ENCODE results near the gene ATXN7L1. TPM values are rescaled to one million over a fixed set of nuclear protein-coding genes. Genes with fewer than 3 reads are reported as not detected.

Gene ATXN7L1
- total RNA-seq, 1 donor from 2014 or later: 20.6 TPM

DNA sequence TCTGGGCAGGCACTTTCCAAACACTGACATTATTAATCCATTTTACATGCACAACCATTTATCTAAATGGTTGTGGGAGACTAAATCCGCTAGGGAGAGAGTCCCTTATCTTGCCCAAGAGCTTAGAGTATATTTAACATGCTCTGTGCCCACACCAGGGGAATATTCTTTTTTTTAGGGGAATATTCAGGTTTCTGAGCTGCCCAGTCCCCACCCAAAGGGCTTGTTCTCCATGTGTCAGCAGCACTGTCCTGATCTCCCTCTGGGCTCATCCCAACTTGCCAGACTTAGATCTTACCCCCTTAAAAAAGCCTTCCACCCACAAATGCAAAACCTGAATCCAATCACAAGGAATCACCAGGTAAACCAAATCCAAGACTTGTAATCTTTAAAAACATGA is 132.1 kb downstream of the ATXN7L1 start:
- no peaks in the 10 kb centered on the region for H3K9me3 Mint-ChIP-seq (ENCODE audit: unreplicated experiment)
- no peak overlapping the region for H3K4me3 Mint-ChIP-seq (ENCODE audit: unreplicated experiment)
- no peaks in the 10 kb centered on the region for H3K4me1 Mint-ChIP-seq (ENCODE audit: low read depth, unreplicated experiment)
- no peak for DNase-seq
- H3K27ac Mint-ChIP-seq (ENCODE audit: unreplicated experiment): no peak overlapping the region
- TF ChIP-seq, protein P1, sequence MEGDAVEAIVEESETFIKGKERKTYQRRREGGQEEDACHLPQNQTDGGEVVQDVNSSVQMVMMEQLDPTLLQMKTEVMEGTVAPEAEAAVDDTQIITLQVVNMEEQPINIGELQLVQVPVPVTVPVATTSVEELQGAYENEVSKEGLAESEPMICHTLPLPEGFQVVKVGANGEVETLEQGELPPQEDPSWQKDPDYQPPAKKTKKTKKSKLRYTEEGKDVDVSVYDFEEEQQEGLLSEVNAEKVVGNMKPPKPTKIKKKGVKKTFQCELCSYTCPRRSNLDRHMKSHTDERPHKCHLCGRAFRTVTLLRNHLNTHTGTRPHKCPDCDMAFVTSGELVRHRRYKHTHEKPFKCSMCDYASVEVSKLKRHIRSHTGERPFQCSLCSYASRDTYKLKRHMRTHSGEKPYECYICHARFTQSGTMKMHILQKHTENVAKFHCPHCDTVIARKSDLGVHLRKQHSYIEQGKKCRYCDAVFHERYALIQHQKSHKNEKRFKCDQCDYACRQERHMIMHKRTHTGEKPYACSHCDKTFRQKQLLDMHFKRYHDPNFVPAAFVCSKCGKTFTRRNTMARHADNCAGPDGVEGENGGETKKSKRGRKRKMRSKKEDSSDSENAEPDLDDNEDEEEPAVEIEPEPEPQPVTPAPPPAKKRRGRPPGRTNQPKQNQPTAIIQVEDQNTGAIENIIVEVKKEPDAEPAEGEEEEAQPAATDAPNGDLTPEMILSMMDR (IDR thresholded peaks at IDR 0.05; ENCODE audit: partially characterized antibody, unreplicated experiment): no peak
- no peaks in the 10 kb centered on the region for H3K36me3 Mint-ChIP-seq (ENCODE audit: unreplicated experiment)
- no peaks in the 10 kb centered on the region for H3K27me3 Mint-ChIP-seq (ENCODE audit: unreplicated experiment)

DNA sequence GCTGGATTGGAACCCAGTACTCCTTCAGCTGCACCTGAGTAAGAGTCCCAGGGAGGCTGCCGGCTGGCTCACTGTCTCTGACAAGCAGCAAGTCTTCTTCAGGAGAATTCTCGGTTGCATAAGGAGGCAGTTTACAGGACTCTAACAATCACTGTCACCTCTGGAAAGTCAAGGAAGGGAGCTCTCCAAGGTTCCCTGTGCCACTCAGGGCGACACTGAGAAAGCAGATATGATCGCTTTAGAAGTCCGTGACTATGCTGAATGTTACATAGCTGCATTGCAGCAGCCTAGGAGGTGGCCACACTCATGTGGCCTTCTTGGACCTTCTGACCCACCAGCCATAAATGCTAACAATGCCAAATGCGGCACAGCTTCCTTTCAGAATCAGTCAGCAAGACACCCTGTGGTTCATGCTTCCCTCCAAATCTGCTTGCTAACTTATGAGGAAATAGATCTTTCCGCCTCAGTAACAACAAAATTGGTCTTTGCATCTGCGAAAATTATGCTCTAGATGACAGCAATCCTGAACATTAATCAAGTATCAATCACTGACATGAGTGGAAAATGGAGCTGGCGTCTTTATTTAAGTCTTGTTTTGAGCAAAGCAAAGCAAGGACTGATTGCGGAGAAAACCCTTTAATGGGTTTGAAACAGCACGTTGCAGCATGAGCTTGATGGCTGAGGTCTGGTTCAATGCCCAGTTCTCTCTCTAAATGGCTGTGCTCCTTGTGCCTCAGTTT is 132.9 kb downstream of the ATXN7L1 start:
- no peaks in the 10 kb centered on the region for H3K9me3 Mint-ChIP-seq (ENCODE audit: unreplicated experiment)
- no peak overlapping the region for H3K27ac Mint-ChIP-seq (ENCODE audit: unreplicated experiment)
- H3K4me1 Mint-ChIP-seq (ENCODE audit: low read depth, unreplicated experiment): no peaks in the 10 kb centered on the region
- no peak overlapping the region for H3K4me3 Mint-ChIP-seq (ENCODE audit: unreplicated experiment)
- TF ChIP-seq, protein P1 (IDR thresholded peaks at IDR 0.05; ENCODE audit: partially characterized antibody, unreplicated experiment): no peak
- DNase-seq: no peak
- H3K36me3 Mint-ChIP-seq (ENCODE audit: unreplicated experiment): no peaks in the 10 kb centered on the region
- H3K27me3 Mint-ChIP-seq (ENCODE audit: unreplicated experiment): no peaks in the 10 kb centered on the region

DNA sequence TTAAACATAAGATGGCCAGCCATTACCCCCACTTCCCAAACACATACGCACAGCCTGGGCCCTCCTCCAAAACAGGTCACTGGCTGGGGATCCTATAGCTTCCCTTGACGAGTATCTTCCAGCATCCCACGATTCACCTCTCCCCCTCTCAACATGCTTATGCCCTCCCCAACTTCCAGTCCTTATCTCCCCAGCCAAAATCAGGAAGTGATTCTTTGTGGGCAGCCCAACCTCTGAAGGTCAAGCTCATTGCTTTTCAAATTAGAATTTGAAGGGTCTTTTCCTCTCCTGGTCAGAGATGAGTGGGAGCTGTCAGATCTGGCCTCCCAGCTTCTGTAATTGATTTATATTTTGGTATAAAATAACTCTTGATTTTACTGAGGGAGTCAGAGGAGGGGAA is 133.6 kb downstream of the ATXN7L1 start:
- Mint-ChIP-seq H3K9me3 (ENCODE audit: unreplicated experiment) (no peaks in the 10 kb centered on the region), H3K4me1 (ENCODE audit: low read depth, unreplicated experiment) (no peaks in the 10 kb centered on the region), H3K4me3 (ENCODE audit: unreplicated experiment) (no peak overlapping the region), H3K27ac (ENCODE audit: unreplicated experiment) (no peak overlapping the region), H3K27me3 (ENCODE audit: unreplicated experiment) (no peaks in the 10 kb centered on the region), H3K36me3 (ENCODE audit: unreplicated experiment) (no peaks in the 10 kb centered on the region)
- no peak for DNase-seq
- TF ChIP-seq, protein P1 (IDR thresholded peaks at IDR 0.05; ENCODE audit: partially characterized antibody, unreplicated experiment): no peak

DNA sequence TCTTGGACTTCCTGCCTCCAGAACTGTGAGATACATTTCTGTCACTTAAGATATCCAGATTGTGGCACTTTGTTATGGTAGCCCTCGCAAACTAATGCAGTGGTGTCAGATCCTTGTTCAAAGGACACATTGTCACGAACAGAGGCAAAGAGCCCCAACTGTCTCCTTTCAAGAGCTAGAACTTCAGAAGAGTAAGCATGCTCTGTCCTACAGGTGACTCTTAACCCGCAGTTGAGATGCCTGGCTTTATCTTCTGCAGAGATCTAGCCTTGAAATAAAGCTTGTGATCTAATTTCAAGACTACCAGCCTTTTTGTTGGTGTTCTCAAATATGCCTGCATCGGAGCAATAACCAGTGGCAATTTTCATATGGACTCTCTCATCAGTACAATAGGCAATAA is 134.4 kb downstream of the ATXN7L1 start:
- H3K9me3 Mint-ChIP-seq (ENCODE audit: unreplicated experiment): no peaks in the 10 kb centered on the region
- no peaks in the 10 kb centered on the region for H3K27me3 Mint-ChIP-seq (ENCODE audit: unreplicated experiment)
- no peak overlapping the region for H3K4me3 Mint-ChIP-seq (ENCODE audit: unreplicated experiment)
- no peak for DNase-seq
- H3K4me1 Mint-ChIP-seq (ENCODE audit: low read depth, unreplicated experiment): peaks cover 2% of the 10 kb centered on the region
- H3K36me3 Mint-ChIP-seq (ENCODE audit: unreplicated experiment): no peaks in the 10 kb centered on the region
- no peak overlapping the region for H3K27ac Mint-ChIP-seq (ENCODE audit: unreplicated experiment)
- TF ChIP-seq, protein P1 (IDR thresholded peaks at IDR 0.05; ENCODE audit: partially characterized antibody, unreplicated experiment): no peak

DNA sequence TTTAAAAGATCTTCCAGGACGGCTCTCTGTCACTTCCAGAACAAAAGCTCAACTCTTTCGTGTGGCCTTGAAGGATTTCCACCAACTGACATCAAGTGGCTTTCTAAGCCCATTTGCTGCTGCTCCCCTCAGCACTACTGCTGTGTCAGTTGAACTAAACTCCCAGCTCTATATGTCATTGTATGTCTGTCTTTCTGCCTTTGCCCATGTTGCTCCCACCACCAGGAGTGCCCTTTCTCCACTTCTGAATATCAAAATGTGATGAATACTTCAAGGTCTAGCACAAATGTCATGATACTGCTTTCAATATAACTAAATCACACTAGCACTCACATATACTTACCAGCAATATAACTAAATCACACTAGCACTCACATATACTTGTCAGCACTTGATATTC is 138.3 kb downstream of the ATXN7L1 start:
- H3K36me3 Mint-ChIP-seq (ENCODE audit: unreplicated experiment): no peaks in the 10 kb centered on the region
- H3K4me1 Mint-ChIP-seq (ENCODE audit: low read depth, unreplicated experiment): peaks cover 15% of the 10 kb centered on the region
- H3K4me3 Mint-ChIP-seq (ENCODE audit: unreplicated experiment): no peak overlapping the region
- H3K9me3 Mint-ChIP-seq (ENCODE audit: unreplicated experiment): no peaks in the 10 kb centered on the region
- H3K27ac Mint-ChIP-seq (ENCODE audit: unreplicated experiment): no peak overlapping the region
- no peak for DNase-seq
- no peaks in the 10 kb centered on the region for H3K27me3 Mint-ChIP-seq (ENCODE audit: unreplicated experiment)
- TF ChIP-seq, protein P1 (IDR thresholded peaks at IDR 0.05; ENCODE audit: partially characterized antibody, unreplicated experiment): no peak
